Neuronal stem cell (in vitro differentiated cells): ENCODE data around the gene TAX1BP3.
A peak's percentile ranks its signal among the peaks of the same experiment; 100 is the strongest.
"Not testable (repeated sequence)": the region's sequence is repeated elsewhere in the genome, so short reads cannot be mapped to it uniquely, and the experiment has no call there.

Source experiments
- DNase-seq: peaks from one replicate; pipeline ENCODE4 v3.0.0-alpha.2; 2013; ENCODE audit warnings: low spot score
- H2AFZ ChIP-seq: one replicate; pipeline ENCODE4 v1.6.1; 2013; ENCODE audit warnings: mild to moderate bottlenecking, low read length, inconsistent platforms
- H2AK5ac ChIP-seq: 2 replicates; pipeline ENCODE4 v1.6.1; 2013; ENCODE audit warnings: low read depth, mild to moderate bottlenecking, inconsistent platforms, low read length, moderate library complexity, mixed read lengths
- H2BK120ac ChIP-seq: 2 replicates; pipeline ENCODE4 v1.6.1; 2013; ENCODE audit warnings: low read depth, mild to moderate bottlenecking, inconsistent platforms, low read length, moderate library complexity, mixed read lengths
- H2BK12ac ChIP-seq: one replicate; pipeline ENCODE4 v1.6.1; 2013; ENCODE audit warnings: low read length, inconsistent platforms
- H2BK15ac ChIP-seq: 2 replicates; pipeline ENCODE4 v1.6.1; 2013; ENCODE audit warnings: mild to moderate bottlenecking, low read length, inconsistent platforms, mixed read lengths
- H2BK5ac ChIP-seq: one replicate; pipeline ENCODE4 v1.6.1; 2013; ENCODE audit warnings: inconsistent platforms, mild to moderate bottlenecking, low read length, moderate library complexity
- H3K14ac ChIP-seq: one replicate; pipeline ENCODE4 v1.6.1; 2013; ENCODE audit warnings: low read length, inconsistent platforms
- H3K18ac ChIP-seq: 2 replicates; pipeline ENCODE4 v1.6.1; 2013; ENCODE audit warnings: low read length, inconsistent platforms
- H3K23ac ChIP-seq: 2 replicates; pipeline ENCODE4 v1.6.1; 2013; ENCODE audit warnings: low read depth, mild to moderate bottlenecking, mixed read lengths, low read length, inconsistent platforms; ENCODE audit not compliant: poor library complexity
- H3K27ac ChIP-seq: replicated peaks from 3 replicates; pipeline ENCODE4 v1.5.1; 2013; ENCODE audit warnings: low read length, inconsistent platforms
- H3K27me3 ChIP-seq, 3 experiments: 2 replicates each; pipeline ENCODE4 v1.6.1; 2013; ENCODE audit warnings: low read length in 3 of 3, mild to moderate bottlenecking in 2 of 3, inconsistent platforms in 1 of 3, low read depth in 1 of 3, mixed read lengths in 1 of 3, moderate library complexity in 1 of 3; ENCODE audit not compliant: control insufficient read depth in 3 of 3, insufficient read depth in 3 of 3
- H3K36me3 ChIP-seq, 2 donors: replicated peaks in 1 of 2; 2 replicates each; pipeline ENCODE4 v1.6.1; 2013; ENCODE audit warnings: low read length in 2 of 2; ENCODE audit not compliant: control insufficient read depth in 2 of 2, insufficient read depth in 2 of 2
- H3K4ac ChIP-seq: 2 replicates; pipeline ENCODE4 v1.6.1; 2013; ENCODE audit warnings: inconsistent platforms, mild to moderate bottlenecking, low read length, moderate library complexity
- H3K4me1 ChIP-seq, 2 donors: 1 replicate in 1 of 2; 2 replicates in 1 of 2; pipeline ENCODE4 v1.6.1; 2013; ENCODE audit warnings: low read length in 2 of 2, low read depth in 1 of 2; ENCODE audit not compliant: control insufficient read depth in 2 of 2, insufficient read depth in 1 of 2
- H3K4me2 ChIP-seq: one replicate; pipeline ENCODE4 v1.6.1; 2013; ENCODE audit warnings: mild to moderate bottlenecking, low read length, inconsistent platforms; ENCODE audit not compliant: insufficient read depth, poor library complexity, severe bottlenecking
- H3K4me3 ChIP-seq, 2 donors: 2 replicates each; pipeline ENCODE4 v1.5.1; 2013; ENCODE audit warnings: low read length in 2 of 2, mild to moderate bottlenecking in 2 of 2, inconsistent platforms in 1 of 2, moderate library complexity in 1 of 2
- H3K79me1 ChIP-seq: one replicate; pipeline ENCODE4 v1.6.1; 2013; ENCODE audit warnings: low read depth, mild to moderate bottlenecking, inconsistent platforms, low read length, moderate library complexity
- H3K9ac ChIP-seq: one replicate; pipeline ENCODE4 v1.6.1; 2013; ENCODE audit warnings: mild to moderate bottlenecking, low read depth, low read length, inconsistent platforms; ENCODE audit not compliant: poor library complexity
- H3K9me3 ChIP-seq, 2 donors: replicated peaks in 1 of 2; 2 replicates each; pipeline versions ENCODE3 to v1.6.1; 2013; ENCODE audit warnings: low read length in 2 of 2, mild to moderate bottlenecking in 2 of 2, inconsistent platforms in 1 of 2, low read depth in 1 of 2, mixed read lengths in 1 of 2, moderate library complexity in 1 of 2; ENCODE audit not compliant: control insufficient read depth in 2 of 2, insufficient read depth in 1 of 2
- H4K8ac ChIP-seq: one replicate; pipeline ENCODE4 v1.6.1; 2013; ENCODE audit warnings: low read depth, mild to moderate bottlenecking, inconsistent platforms, low read length, moderate library complexity
- H4K91ac ChIP-seq: one replicate; pipeline ENCODE4 v1.6.1; 2013; ENCODE audit warnings: low read length, low read depth, mild to moderate bottlenecking, inconsistent platforms; ENCODE audit not compliant: poor library complexity
- WGBS, 2 donors: extraction: QIAGEN DNeasy Blood & Tissue Kit; methylation state at CpG; one replicate each; pipeline ENCODE4 v1.1.7; 2013; ENCODE audit warnings: missing lambda C conversion rate in 2 of 2, mixed read lengths in 1 of 2; ENCODE audit not compliant: insufficient read length in 2 of 2, insufficient replicate concordance in 1 of 2; ENCODE audit errors: extremely low coverage in 2 of 2; 5-methylcytosine and 5-hydroxymethylcytosine counted together

Gene TAX1BP3

DNA sequence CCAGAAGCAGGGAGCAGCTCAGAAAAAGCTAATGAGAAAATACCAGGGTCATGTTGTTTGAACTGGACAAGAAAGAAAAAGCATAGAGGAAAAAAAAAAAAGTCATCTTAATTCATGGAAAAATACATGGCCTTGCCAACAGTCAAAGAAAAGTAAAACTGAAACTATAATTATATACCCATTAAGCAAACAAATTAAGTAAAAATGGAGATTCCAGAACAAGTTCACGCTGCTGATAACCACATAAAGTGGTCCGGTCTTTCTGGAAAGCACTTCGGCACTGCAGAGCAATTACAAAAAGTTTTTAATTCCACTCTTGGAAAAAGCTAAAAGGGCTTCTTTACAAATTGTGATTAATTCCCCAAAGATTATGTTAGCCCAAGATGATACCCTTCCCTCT, 40.0 kb upstream of the TAX1BP3 start:
- Histone ChIP-seq H2AFZ (no peak overlapping the region), H3K9me3 (no peaks in the 10 kb centered on the region), H3K18ac (no peak overlapping the region), H3K14ac (no peak overlapping the region), H2BK5ac (no peak overlapping the region), H3K79me1 (no peaks in the 10 kb centered on the region), H3K9ac (no peak overlapping the region), H4K8ac (no peak overlapping the region), H3K36me3 (peaks cover 0 to 14% of the 10 kb centered on the region in 2 donors), H2BK15ac (no peak overlapping the region), H3K4me1 (no peaks in the 10 kb centered on the region), H2AK5ac (no peak overlapping the region), H3K4me2 (no peak overlapping the region), H3K27me3 (no peaks in the 10 kb centered on the region), H4K91ac (no peak overlapping the region), H2BK120ac (no peak overlapping the region), H3K4me3 (no peak overlapping the region), H3K4ac (no peak overlapping the region), H3K27ac (no peak overlapping the region), H3K23ac (no peak overlapping the region), H2BK12ac (no peak overlapping the region)
- no CpG with 5 or more reads among the region's 3 CpGs for WGBS, 2 donors
- no peak for DNase-seq

DNA sequence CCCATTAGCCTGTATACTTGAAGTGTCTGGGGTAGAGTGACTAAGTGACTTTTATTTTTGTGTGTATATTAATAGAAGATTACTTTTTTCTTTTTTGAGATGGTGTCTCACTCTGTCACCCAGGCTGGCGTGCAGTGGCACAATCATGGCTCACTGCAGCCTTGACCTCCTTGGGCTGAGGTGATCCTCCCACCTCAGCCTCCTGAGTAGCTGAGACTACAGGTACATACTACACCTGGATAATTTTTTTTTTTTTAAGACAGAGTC, 37.3 kb upstream of the TAX1BP3 start:
- not testable (repeated sequence) for H3K27ac ChIP-seq, H3K9me3 ChIP-seq, H3K9ac ChIP-seq, H3K36me3 ChIP-seq, H2AK5ac ChIP-seq, H3K18ac ChIP-seq, H3K4me1 ChIP-seq, H4K91ac ChIP-seq, H2BK5ac ChIP-seq, H3K4me2 ChIP-seq, H4K8ac ChIP-seq, H3K4me3 ChIP-seq, H3K27me3 ChIP-seq, H3K4ac ChIP-seq, DNase-seq, H3K14ac ChIP-seq, H3K79me1 ChIP-seq, H3K23ac ChIP-seq, H2AFZ ChIP-seq, H2BK120ac ChIP-seq, H2BK15ac ChIP-seq, H2BK12ac ChIP-seq
- no CpG with 5 or more reads among the region's 1 CpG for WGBS, 2 donors

DNA sequence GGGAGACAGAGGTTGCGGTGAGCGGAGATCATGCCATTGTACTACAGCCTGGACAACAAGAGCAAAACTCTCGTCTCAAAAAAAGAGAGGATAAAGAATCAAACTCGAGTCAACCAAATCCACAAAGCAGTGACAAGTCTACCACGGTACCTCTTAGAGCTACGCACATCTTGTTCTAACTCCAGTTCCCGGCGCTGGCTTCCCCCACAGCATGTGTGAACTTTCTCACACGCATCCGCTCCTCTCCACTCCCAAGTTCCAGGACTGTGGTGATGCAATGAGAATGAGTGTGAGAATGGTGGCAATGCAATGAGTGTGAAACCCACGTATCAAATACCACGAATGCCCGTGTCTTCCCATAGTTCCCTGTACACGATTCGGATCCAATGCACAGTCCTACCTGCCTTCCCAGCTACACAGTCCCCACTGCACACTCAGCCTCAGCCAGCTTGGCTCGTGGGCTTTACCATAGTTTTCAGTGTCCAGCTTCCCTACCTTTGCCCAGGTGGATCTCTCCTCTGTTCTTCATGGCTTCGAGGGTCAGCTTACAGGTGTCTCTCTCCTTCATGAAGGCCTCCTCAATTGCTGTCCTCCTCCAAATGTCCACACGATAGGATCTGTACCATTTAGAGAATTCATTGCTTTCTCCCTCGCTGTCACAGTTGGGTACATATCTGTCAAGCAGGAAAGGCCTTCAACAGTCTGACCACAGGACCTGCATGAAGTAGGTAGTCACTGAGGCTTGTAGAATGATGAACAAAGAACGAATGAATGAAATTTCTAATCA, 36.7 kb upstream of the TAX1BP3 start:
- H3K18ac ChIP-seq, result no peak overlapping the region
- H4K91ac ChIP-seq, result no peak overlapping the region
- H3K27ac ChIP-seq, result no peak overlapping the region
- H3K23ac ChIP-seq, result no peak overlapping the region
- no peak overlapping the region for H2BK5ac ChIP-seq
- H3K4me2 ChIP-seq, result no peak overlapping the region
- no peaks in the 10 kb centered on the region for H3K79me1 ChIP-seq
- H2AFZ ChIP-seq, result no peak overlapping the region
- no peaks in the 10 kb centered on the region for H3K4me1 ChIP-seq
- H3K9me3 ChIP-seq, result no peaks in the 10 kb centered on the region
- no peak overlapping the region for H2BK120ac ChIP-seq
- no peak overlapping the region for H2AK5ac ChIP-seq
- no CpG with 5 or more reads among the region's 20 CpGs for WGBS, 2 donors
- H3K27me3 ChIP-seq, result no peaks in the 10 kb centered on the region
- no peak overlapping the region for H3K14ac ChIP-seq
- DNase-seq, result no peak
- H4K8ac ChIP-seq, result no peak overlapping the region
- H2BK12ac ChIP-seq, result no peak overlapping the region
- no peak overlapping the region for H3K9ac ChIP-seq
- H3K36me3 ChIP-seq, result no peaks in the 10 kb centered on the region
- peak overlapping the region in 1 of 2 donors; percentile 42 for H3K4me3 ChIP-seq
- H2BK15ac ChIP-seq, result no peak overlapping the region
- H3K4ac ChIP-seq, result no peak overlapping the region

DNA sequence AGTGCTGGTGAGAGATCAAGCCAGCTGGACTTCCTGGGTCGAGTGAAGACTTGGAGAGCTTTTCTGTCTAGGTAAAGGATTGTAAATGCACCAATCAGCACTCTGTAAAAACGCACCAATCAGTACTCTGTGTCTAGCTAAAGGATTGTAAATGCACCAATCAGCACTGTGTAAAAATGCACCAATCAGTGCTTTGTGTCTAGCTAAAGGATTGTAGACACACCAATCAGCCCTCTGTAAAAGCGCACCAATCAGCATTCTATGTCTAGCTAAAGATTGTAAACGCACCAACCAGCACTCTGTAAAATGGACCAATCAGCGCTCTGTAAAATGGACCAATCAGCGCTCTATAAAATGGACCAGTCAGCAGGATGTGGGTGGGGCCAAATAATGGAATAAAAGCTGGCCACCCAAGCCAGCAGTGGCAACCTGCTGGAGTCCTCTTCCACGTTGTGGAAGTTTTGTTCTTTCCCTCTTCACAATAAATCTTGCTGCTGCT, 33.7 kb upstream of the TAX1BP3 start:
- not testable (repeated sequence) for H4K8ac ChIP-seq, H3K4me3 ChIP-seq, H3K4ac ChIP-seq, DNase-seq, H3K4me2 ChIP-seq, H4K91ac ChIP-seq, H2BK15ac ChIP-seq, H3K14ac ChIP-seq, H3K27ac ChIP-seq, H2BK5ac ChIP-seq, H3K18ac ChIP-seq, H3K36me3 ChIP-seq, H3K9ac ChIP-seq, H3K9me3 ChIP-seq, H3K23ac ChIP-seq, H2BK120ac ChIP-seq, H3K79me1 ChIP-seq, H2AFZ ChIP-seq, H2BK12ac ChIP-seq, H2AK5ac ChIP-seq, H3K4me1 ChIP-seq
- no CpG with 5 or more reads among the region's 7 CpGs for WGBS, 2 donors
- H3K27me3 ChIP-seq, result peaks cover 0 to 14% (median 10%) of the 10 kb centered on the region in 3 experiments
